SK-N-SH treated with all-trans-retinoic acid at 6 μM for 48 hours (cell line): ENCODE results near the gene GRM2.

Source experiments
- ATAC-seq: fragments of 200-7000 bp; cut with Tn5 transposase; 3 replicates; pipeline ENCODE4 v1.9.1; 2020; ENCODE audit warnings: mild to moderate bottlenecking, moderate library complexity
- ARNTL ChIP-seq: fragments of 450-650 bp; formaldehyde crosslinking; IDR thresholded peaks from 2 replicates; pipeline ENCODE4 v1.5.0; 2020; ENCODE audit warnings: low read depth, mild to moderate bottlenecking, moderate library complexity, borderline replicate concordance
- BACH2 ChIP-seq: fragments of 250-450 bp; sonication (Bioruptor Pico); IDR thresholded peaks from 2 replicates; pipeline ENCODE4 v1.9.0; 2021; ENCODE audit warnings: mild to moderate bottlenecking, borderline replicate concordance
- CREB5 ChIP-seq: fragments of 250-450 bp; sonication (Bioruptor Pico); IDR thresholded peaks from 2 replicates; pipeline ENCODE4 v1.5.1; 2020; ENCODE audit warnings: low read depth, mild to moderate bottlenecking, moderate library complexity
- CSDC2 ChIP-seq: fragments of 250-450 bp; sonication (Bioruptor Pico); IDR thresholded peaks from 2 replicates; pipeline ENCODE4 v1.5.0; 2020; ENCODE audit warnings: mild to moderate bottlenecking, moderate library complexity
- CSRNP3 ChIP-seq: fragments of 250-450 bp; sonication (Bioruptor Pico); IDR thresholded peaks from 2 replicates; pipeline ENCODE4 v1.5.1; 2021; ENCODE audit warnings: mild to moderate bottlenecking, moderate library complexity
- ESRRG ChIP-seq: fragments of 250-450 bp; sonication (Bioruptor Pico); IDR thresholded peaks from 2 replicates; pipeline ENCODE4 v1.6.1; 2021; ENCODE audit warnings: mild to moderate bottlenecking
- GLIS3 ChIP-seq: fragments of 250-450 bp; sonication (Bioruptor Pico); IDR thresholded peaks from 2 replicates; pipeline ENCODE4 v1.5.0; 2020; ENCODE audit warnings: mild to moderate bottlenecking, moderate library complexity
- ISL1 ChIP-seq: fragments of 250-450 bp; sonication (Bioruptor Pico); IDR thresholded peaks from 2 replicates; pipeline ENCODE4 v2.1.2; 2022; ENCODE audit warnings: mild to moderate bottlenecking, moderate library complexity
- OSR1 ChIP-seq: fragments of 250-450 bp; sonication (Bioruptor Pico); IDR thresholded peaks from 2 replicates; pipeline ENCODE4 v1.8.0; 2022; ENCODE audit warnings: moderate library complexity, mild to moderate bottlenecking, inconsistent platforms
- PATZ1 ChIP-seq: fragments of 250-450 bp; sonication (Bioruptor Pico); IDR thresholded peaks from 2 replicates; pipeline ENCODE4 v1.8.0; 2020; ENCODE audit warnings: mild to moderate bottlenecking, moderate library complexity, borderline replicate concordance
- POU6F1 ChIP-seq: fragments of 250-450 bp; sonication (Bioruptor Pico); IDR thresholded peaks from 2 replicates; pipeline ENCODE4 v1.8.0; 2021; ENCODE audit warnings: low read depth, mild to moderate bottlenecking, moderate library complexity, borderline replicate concordance
- PPARA ChIP-seq: fragments of 250-450 bp; sonication (Bioruptor Pico); IDR thresholded peaks from 2 replicates; pipeline ENCODE4 v1.5.0; 2020; ENCODE audit warnings: mild to moderate bottlenecking, borderline replicate concordance
- RARB ChIP-seq: fragments of 250-450 bp; sonication (Bioruptor Pico); IDR thresholded peaks from 2 replicates; pipeline ENCODE4 v1.8.0; 2021; ENCODE audit warnings: mild to moderate bottlenecking, moderate library complexity
- SNAI2 ChIP-seq: fragments of 250-450 bp; sonication (Bioruptor Pico); IDR thresholded peaks from 2 replicates; pipeline ENCODE4 v1.5.0; 2020; ENCODE audit warnings: mild to moderate bottlenecking, moderate library complexity
- TCF4 ChIP-seq: fragments of 250-450 bp; sonication (Bioruptor Pico); IDR thresholded peaks from 2 replicates; pipeline ENCODE4 v1.8.0; 2021; ENCODE audit warnings: mild to moderate bottlenecking, moderate library complexity, borderline replicate concordance
- TOX ChIP-seq: fragments of 250-450 bp; sonication (Bioruptor Pico); IDR thresholded peaks from 2 replicates; pipeline ENCODE4 v1.8.0; 2021; ENCODE audit warnings: mild to moderate bottlenecking, moderate library complexity, borderline replicate concordance
- TSHZ2 ChIP-seq: fragments of 250-450 bp; sonication (Bioruptor Pico); IDR thresholded peaks from 2 replicates; pipeline ENCODE4 v1.5.0; 2020; ENCODE audit warnings: mild to moderate bottlenecking, moderate library complexity
- ZC3H10 ChIP-seq: fragments of 250-450 bp; sonication (Bioruptor Pico); IDR thresholded peaks from 2 replicates; pipeline ENCODE4 v1.5.1; 2021; ENCODE audit warnings: mild to moderate bottlenecking, moderate library complexity
- ZFP3 ChIP-seq: fragments of 250-450 bp; sonication (Bioruptor Pico); IDR thresholded peaks from 2 replicates; pipeline ENCODE4 v1.5.0; 2020; ENCODE audit warnings: mild to moderate bottlenecking, moderate library complexity
- ZFP30 ChIP-seq: fragments of 450-650 bp; formaldehyde crosslinking; IDR thresholded peaks from 2 replicates; pipeline ENCODE4 v1.5.0; 2022; ENCODE audit warnings: mild to moderate bottlenecking, moderate library complexity
- ZNF565 ChIP-seq: fragments of 450-650 bp; formaldehyde crosslinking; conservative IDR thresholded peaks from 2 replicates; pipeline ENCODE4 v1.5.0; 2020; ENCODE audit warnings: low read depth, mild to moderate bottlenecking, moderate library complexity
- ZNF70 ChIP-seq: fragments of 450-650 bp; formaldehyde crosslinking; IDR thresholded peaks from 2 replicates; pipeline ENCODE4 v1.5.0; 2020; ENCODE audit warnings: mild to moderate bottlenecking, moderate library complexity
- ZNF8 ChIP-seq: fragments of 450-650 bp; formaldehyde crosslinking; IDR thresholded peaks from 2 replicates; pipeline ENCODE4 v1.5.0; 2020; ENCODE audit warnings: mild to moderate bottlenecking, moderate library complexity

Gene GRM2

GRCh38 chr3:51720292-51721061, 13.6 kb downstream of the GRM2 start:
- TF ChIP-seq ZFP30 (CRISPR knock-in tag) (no peak), TCF4 (CRISPR knock-in tag) (no peak), TOX (no peak), CSRNP3 (CRISPR knock-in tag) (no peak), TSHZ2 (CRISPR knock-in tag) (no peak), ZFP3 (CRISPR knock-in tag) (no peak), CREB5 (CRISPR knock-in tag) (no peak), GLIS3 (CRISPR knock-in tag) (no peak), PATZ1 (CRISPR knock-in tag) (no peak), ZNF70 (no peak), ZC3H10 (CRISPR knock-in tag) (no peak)
- no peak for ATAC-seq

DNA sequence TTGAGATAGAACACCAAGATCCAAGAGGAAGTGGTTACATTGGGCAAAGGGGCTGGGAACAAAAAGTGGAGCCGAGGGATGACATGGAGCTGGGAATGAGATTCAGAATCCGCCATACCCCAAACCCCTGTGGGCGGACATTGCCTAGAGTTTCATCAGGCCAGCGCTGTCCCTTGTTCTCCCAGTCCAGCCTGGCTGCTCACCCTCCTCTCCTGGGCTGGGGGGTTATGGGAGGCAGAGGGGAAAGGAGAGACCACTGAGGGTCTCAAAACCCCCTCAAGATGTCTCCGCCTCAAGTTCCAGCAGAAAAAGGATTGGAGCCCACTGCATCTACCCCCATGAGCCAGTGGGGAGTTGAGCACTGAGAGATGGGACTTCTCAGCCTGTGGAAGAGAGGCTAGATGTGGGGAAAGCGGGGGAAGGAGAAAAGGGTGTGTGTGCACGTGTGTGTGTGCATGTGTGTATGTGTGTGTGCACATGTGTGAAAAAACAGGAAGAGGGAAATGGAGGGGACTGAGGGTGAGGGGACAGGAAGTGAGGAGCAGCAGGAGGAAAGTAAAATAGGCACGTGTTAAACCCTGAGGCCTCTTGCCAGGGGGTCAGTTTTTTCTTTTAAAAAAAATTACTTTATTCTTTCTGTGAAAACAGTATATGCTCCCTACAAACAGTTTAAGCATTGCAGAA, 14.3 kb downstream of the GRM2 start:
- ATAC-seq: no peak
- TF ChIP-seq ZNF565 (CRISPR knock-in tag): no peak
- no peak for TF ChIP-seq ISL1 (CRISPR knock-in tag)
- no peak for TF ChIP-seq RARB (CRISPR knock-in tag)

DNA sequence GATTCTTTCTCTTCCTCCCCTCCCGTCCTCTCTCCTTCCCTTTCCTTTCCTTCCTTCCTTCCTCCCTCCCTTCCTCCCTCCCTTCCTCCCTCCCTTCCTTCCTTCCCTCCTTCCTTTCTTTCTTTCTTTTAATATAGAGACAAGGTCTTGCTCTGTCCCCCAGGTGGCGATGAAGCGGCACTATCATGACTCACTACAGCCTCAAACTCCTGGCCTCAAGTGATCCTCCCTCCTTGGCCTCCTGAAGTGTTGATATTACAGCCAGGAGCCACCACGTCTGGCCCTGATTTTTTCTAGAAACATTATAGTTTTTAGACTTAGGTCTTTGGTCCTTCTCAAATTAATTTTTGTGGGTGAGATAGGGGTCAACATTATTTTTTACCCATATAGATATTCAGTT, 15.5 kb downstream of the GRM2 start:
- TF ChIP-seq SNAI2 (CRISPR knock-in tag) (no peak), ISL1 (CRISPR knock-in tag) (no peak), ZFP30 (CRISPR knock-in tag) (no peak), OSR1 (CRISPR knock-in tag) (no peak), ZNF8 (no peak), GLIS3 (CRISPR knock-in tag) (no peak), BACH2 (no peak), POU6F1 (no peak), ZNF70 (no peak), TCF4 (CRISPR knock-in tag) (no peak), ZC3H10 (CRISPR knock-in tag) (no peak), ZFP3 (CRISPR knock-in tag) (no peak), CSDC2 (CRISPR knock-in tag) (no peak), ZNF565 (CRISPR knock-in tag) (no peak), ARNTL (CRISPR knock-in tag) (no peak), TOX (no peak), PPARA (no peak), ESRRG (CRISPR knock-in tag) (no peak)
- TF ChIP-seq, all 23 proteins: peak for 0
- ATAC-seq: no peak
